Astrocyte (in vitro differentiated cells and primary cell): ENCODE measurements around the gene CDC40.

ENCODE experiments used
- CTCF ChIP-seq: IDR thresholded peaks from 2 replicates; pipeline ENCODE4 v1.5.1; 2011; ENCODE audit warnings: low read depth, mild to moderate bottlenecking, inconsistent platforms, low read length, moderate library complexity; ENCODE audit not compliant: insufficient read depth
- EZH2 ChIP-seq: IDR thresholded peaks from 2 replicates; pipeline ENCODE4 v1.6.1; 2012; ENCODE audit warnings: mild to moderate bottlenecking, low read length, inconsistent platforms; ENCODE audit not compliant: insufficient read depth

GRCh38 chr6:110277100-110277665, 97.0 kb downstream of the CDC40 start:
- TF ChIP-seq CTCF = no peak
- no peak for TF ChIP-seq EZH2
